Lung (tissue), 12 donors: ENCODE measurements around the gene SLC11A1. TPM values are rescaled to one million over a fixed set of nuclear protein-coding genes. Genes with fewer than 3 reads are reported as not detected.
A peak's percentile ranks its signal among the peaks of the same experiment; 100 is the strongest.

Experiments used
- ATAC-seq: fragments of 200-7000 bp; cut with Tn5 transposase; one replicate; pipeline ENCODE4 v1.9.1; 2020; ENCODE audit warnings: moderate number of reproducible peaks; ENCODE audit not compliant: insufficient read depth, low FRiP score
- DNase-seq, 3 donors: peaks; one replicate each; pipeline ENCODE4 v3.0.0-alpha.2; 2013 to 2017
- H3K27ac ChIP-seq, 2 donors: one replicate each; pipeline ENCODE4 v1.5.1; 2013; ENCODE audit warnings: mild to moderate bottlenecking in 2 of 2, moderate library complexity in 2 of 2, control low read depth in 1 of 2, inconsistent platforms in 1 of 2, low read depth in 1 of 2, low read length in 1 of 2
- H3K27me3 ChIP-seq, 3 donors: one replicate each; pipeline ENCODE4 v1.5.1; 2013; ENCODE audit warnings: low read length in 2 of 3; ENCODE audit not compliant: control insufficient read depth in 3 of 3, insufficient read depth in 3 of 3
- H3K36me3 ChIP-seq, 4 donors: one replicate each; pipeline ENCODE4 v1.5.1; 2013; ENCODE audit warnings: low read length in 4 of 4, mild to moderate bottlenecking in 1 of 4, moderate library complexity in 1 of 4; ENCODE audit not compliant: control insufficient read depth in 4 of 4, insufficient read depth in 4 of 4
- H3K4me1 ChIP-seq, 5 donors: one replicate each; pipeline ENCODE4 v1.5.1; 2013; ENCODE audit warnings: low read length in 5 of 5, mild to moderate bottlenecking in 2 of 5, moderate library complexity in 1 of 5; ENCODE audit not compliant: control insufficient read depth in 5 of 5, insufficient read depth in 5 of 5
- H3K4me3 ChIP-seq: one replicate; pipeline ENCODE4 v1.5.1; 2013; ENCODE audit warnings: mild to moderate bottlenecking, control low read depth, moderate library complexity
- H3K9ac ChIP-seq, 2 donors: one replicate each; pipeline ENCODE4 v1.5.1; 2013; ENCODE audit warnings: low read length in 2 of 2, control low read depth in 1 of 2; ENCODE audit not compliant: insufficient read depth in 1 of 2
- H3K9me3 ChIP-seq, 4 donors: one replicate each; pipeline ENCODE4 v1.5.1; 2013; ENCODE audit warnings: low read length in 3 of 4, mild to moderate bottlenecking in 1 of 4, moderate library complexity in 1 of 4; ENCODE audit not compliant: control insufficient read depth in 4 of 4, insufficient read depth in 3 of 4
- WGBS, 2 donors: extraction: QIAGEN DNeasy Blood & Tissue Kit; methylation state at CpG; one replicate each; pipeline ENCODE4 v1.1.7; 2013; 5-methylcytosine and 5-hydroxymethylcytosine counted together
- polyA plus RNA-seq, 2 donors: library from polyadenylated mRNA; stranded (reverse); fragments of 200-250 nt; gene quantifications; one replicate each; pipeline ENCODE4 v1.2.1, GENCODE V29; 2013
- total RNA-seq, 2 donors: library from RNA; depleted of rRNA in 1 of 2; stranded (reverse); fragments of >200 nt in 1 of 2; gene quantifications; one replicate each; pipeline ENCODE4 v1.2.1, GENCODE V29; 2014 to 2021
- TF ChIP-seq, protein P1 (sequence below): IDR thresholded peaks from 2 replicates; pipeline ENCODE4 v1.5.1; 2012; ENCODE audit warnings: mild to moderate bottlenecking; ENCODE audit errors: control extremely low read depth, extremely low read depth
- donor health status: control.
- donor health status: control.
- donor health status: Bipolar disorder and iron deficiency.
- donor health status: healthy.
- donor health status: DM: yes; HTN: yes; CAD: no.

The SLC11A1 gene
- total and polyA plus RNA-seq, 4 donors, result 57.6 to 359 (median 234) TPM

DNA sequence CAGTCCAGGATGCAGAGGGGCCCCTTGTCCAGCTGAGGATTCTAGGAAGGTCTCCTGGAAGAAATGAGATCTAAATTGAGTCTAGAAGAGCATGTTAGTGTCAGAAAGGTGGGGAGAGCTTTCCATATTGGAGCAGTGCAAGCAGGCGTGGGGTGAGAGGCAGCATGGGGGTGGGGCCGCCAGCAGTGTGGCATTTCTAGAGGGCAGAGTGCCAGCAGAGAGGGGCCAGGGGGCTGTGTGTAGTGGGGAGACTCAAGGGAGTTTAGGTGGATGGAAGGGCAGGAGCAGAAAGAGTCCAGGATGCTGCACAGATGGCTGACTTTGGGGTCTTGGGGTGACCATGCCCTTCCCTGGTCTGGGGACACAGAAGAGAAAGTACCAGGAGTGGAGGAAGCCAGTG is 39.0 kb downstream of the SLC11A1 start:
- Histone ChIP-seq H3K36me3 (no peaks in the 10 kb centered on the region), H3K9me3 (no peaks in the 10 kb centered on the region), H3K27ac (no peak overlapping the region), H3K4me1 (peaks cover 0 to 3% (median 0%) of the 10 kb centered on the region in 5 donors), H3K9ac (no peak overlapping the region), H3K27me3 (no peaks in the 10 kb centered on the region), H3K4me3 (no peak overlapping the region)
- DNase-seq, result peak in 1 of 3 donors; percentile 13
- ATAC-seq, result no peak
- WGBS, 2 donors, result 86 to 87% methylated on average over 2 of the region's 2 CpGs
- TF ChIP-seq, protein P1, sequence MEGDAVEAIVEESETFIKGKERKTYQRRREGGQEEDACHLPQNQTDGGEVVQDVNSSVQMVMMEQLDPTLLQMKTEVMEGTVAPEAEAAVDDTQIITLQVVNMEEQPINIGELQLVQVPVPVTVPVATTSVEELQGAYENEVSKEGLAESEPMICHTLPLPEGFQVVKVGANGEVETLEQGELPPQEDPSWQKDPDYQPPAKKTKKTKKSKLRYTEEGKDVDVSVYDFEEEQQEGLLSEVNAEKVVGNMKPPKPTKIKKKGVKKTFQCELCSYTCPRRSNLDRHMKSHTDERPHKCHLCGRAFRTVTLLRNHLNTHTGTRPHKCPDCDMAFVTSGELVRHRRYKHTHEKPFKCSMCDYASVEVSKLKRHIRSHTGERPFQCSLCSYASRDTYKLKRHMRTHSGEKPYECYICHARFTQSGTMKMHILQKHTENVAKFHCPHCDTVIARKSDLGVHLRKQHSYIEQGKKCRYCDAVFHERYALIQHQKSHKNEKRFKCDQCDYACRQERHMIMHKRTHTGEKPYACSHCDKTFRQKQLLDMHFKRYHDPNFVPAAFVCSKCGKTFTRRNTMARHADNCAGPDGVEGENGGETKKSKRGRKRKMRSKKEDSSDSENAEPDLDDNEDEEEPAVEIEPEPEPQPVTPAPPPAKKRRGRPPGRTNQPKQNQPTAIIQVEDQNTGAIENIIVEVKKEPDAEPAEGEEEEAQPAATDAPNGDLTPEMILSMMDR, result no peak

DNA sequence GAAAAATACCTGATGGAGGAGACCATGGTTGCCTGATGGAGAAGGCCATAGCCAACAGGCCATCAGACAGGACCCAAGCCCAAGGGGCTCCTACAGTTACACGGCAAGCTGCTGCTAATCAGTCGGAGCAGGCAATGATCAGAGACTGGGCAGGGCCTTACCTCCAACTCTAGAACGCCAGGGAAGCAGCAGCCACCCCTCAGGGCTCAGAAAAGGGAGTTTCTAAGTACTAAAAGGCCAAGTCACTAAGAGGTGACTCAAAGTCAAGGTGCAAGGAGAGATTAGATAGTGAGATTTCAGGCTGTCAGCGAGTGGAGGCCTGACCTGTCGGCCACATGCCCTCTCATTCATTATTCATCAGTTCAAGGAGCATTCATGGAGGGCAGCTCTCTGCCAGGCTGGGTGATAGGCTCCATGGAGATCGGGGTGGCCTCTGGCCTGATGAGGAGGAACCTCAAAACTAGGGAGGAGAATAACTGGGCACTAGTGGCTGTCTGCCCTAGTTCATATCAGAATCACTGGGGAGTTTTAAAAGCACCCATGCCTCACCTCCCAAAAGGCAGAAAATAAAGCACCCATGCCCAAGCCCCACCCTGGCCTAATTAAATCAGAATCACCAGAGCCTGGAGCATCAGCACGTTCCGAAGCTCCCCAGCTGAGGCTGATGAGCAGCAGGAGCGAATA is 40.5 kb downstream of the SLC11A1 start:
- 84 to 89% methylated on average over 9 of the region's 9 CpGs for WGBS, 2 donors
- H3K27ac ChIP-seq, result no peak overlapping the region

DNA sequence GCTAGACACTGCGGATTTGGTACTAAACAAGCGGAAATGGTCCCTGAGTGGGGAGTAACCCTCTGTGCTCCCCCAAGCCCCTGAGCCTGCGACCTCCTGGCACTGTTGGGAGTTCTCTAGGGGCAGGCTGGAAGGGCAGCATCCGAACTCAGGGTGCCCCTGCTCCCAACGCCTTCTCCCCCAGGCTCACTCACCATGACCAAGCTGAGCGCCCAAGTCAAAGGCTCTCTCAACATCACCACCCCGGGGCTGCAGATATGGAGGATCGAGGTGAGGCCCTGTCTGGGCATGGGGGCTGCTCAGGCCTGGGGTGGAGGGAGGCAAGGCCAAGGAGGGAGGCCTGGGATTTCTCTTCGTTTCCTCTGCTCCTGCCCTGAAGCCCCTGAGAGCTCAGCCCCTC is 41.5 kb downstream of the SLC11A1 start:
- ATAC-seq, result no peak
- TF ChIP-seq, protein P1, result no peak
- no peaks in the 10 kb centered on the region for H3K27me3 ChIP-seq
- no peak overlapping the region for H3K27ac ChIP-seq
- no peak overlapping the region for H3K9ac ChIP-seq
- H3K9me3 ChIP-seq, result no peaks in the 10 kb centered on the region
- peaks cover 0 to 3% (median 0%) of the 10 kb centered on the region in 5 donors for H3K4me1 ChIP-seq
- no peak for DNase-seq
- WGBS, 2 donors, result 88 to 94% methylated on average over 9 of the region's 9 CpGs
- H3K4me3 ChIP-seq, result no peak overlapping the region
- H3K36me3 ChIP-seq, result no peaks in the 10 kb centered on the region

More for the DNA sequence above, 40.5 kb downstream of the SLC11A1 start:
- Histone ChIP-seq H3K9me3 (no peaks in the 10 kb centered on the region), H3K36me3 (no peaks in the 10 kb centered on the region), H3K4me1 (peaks cover 0 to 3% (median 0%) of the 10 kb centered on the region in 5 donors), H3K9ac (no peak overlapping the region), H3K4me3 (no peak overlapping the region), H3K27me3 (no peaks in the 10 kb centered on the region)
- ATAC-seq (no peak), DNase-seq (no peak)
- TF ChIP-seq, protein P1, result no peak

DNA sequence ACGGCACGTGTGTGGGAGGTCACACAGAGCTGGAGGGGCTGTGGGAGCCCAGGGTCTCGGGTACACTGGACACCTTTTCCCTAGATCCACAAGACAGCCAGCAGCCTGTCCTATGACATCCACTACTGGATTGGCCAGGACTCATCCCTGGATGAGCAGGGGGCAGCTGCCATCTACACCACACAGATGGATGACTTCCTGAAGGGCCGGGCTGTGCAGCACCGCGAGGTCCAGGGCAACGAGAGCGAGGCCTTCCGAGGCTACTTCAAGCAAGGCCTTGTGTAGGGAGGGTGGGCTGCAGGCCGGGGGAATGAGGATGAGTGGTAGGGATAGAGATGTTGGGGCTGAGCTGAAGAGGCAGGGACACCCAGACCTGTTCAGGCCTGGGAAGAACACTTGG is 43.5 kb downstream of the SLC11A1 start:
- no peaks in the 10 kb centered on the region for H3K9me3 ChIP-seq
- 79 to 91% methylated on average over 10 of the region's 10 CpGs for WGBS, 2 donors
- DNase-seq (no peak), ATAC-seq (no peak)
- H3K4me1 ChIP-seq, result no peaks in the 10 kb centered on the region
- no peaks in the 10 kb centered on the region for H3K36me3 ChIP-seq
- no peak overlapping the region for H3K9ac ChIP-seq
- no peak overlapping the region for H3K27ac ChIP-seq
- H3K27me3 ChIP-seq, result no peaks in the 10 kb centered on the region
- TF ChIP-seq, protein P1, result no peak
- H3K4me3 ChIP-seq, result no peak overlapping the region
